Skin epidermis (tissue), 12 donors: Measurements from ENCODE around the gene ZDHHC8.

Experiments
- H3K27ac ChIP-seq, 21 experiments: fragments of 200-600 bp; sonication (generic) in 11 of 21; one replicate each; pipeline ENCODE4 v1.5.0; 2020; ENCODE audit warnings: mild to moderate bottlenecking in 3 of 21, inconsistent platforms in 2 of 21, moderate library complexity in 2 of 21
- H3K4me3 ChIP-seq, 7 experiments: fragments of 200-600 bp; sonication (generic) in 2 of 7; one replicate each; pipeline ENCODE4 v1.5.0; 2020; ENCODE audit warnings: inconsistent platforms in 2 of 7, mild to moderate bottlenecking in 2 of 7, moderate library complexity in 1 of 7

The ZDHHC8 gene

GRCh38 chr22:20131597-20131858, at the start of gene ZDHHC8:
Gene ZDHHC8, plus strand, starts transcription at chr22:20131804. Its CDS starts 144 bp downstream, at chr22:20131948.
- peak within 1 kb of the TSS; percentile 67 to 97 (median 88) for H3K27ac ChIP-seq
- peak within 1 kb of the TSS; percentile 71 to 99 (median 90) for H3K4me3 ChIP-seq

- no peak overlapping the region for H3K4me3 ChIP-seq
- no peak overlapping the region for H3K27ac ChIP-seq
Measured at GRCh38 chr22:20083157-20083890, 48.3 kb upstream of the ZDHHC8 start.

GRCh38 chr22:20083891-20084546, 47.6 kb upstream of the ZDHHC8 start:
- H3K27ac ChIP-seq = no peak overlapping the region
- no peak overlapping the region for H3K4me3 ChIP-seq

- H3K4me3 ChIP-seq = no peak overlapping the region
- peak overlapping the region in 1 of 21 experiments; percentile 37 for H3K27ac ChIP-seq
Measured at GRCh38 chr22:20084547-20085413, 46.8 kb upstream of the ZDHHC8 start.

GRCh38 chr22:20085651-20086050, 46.0 kb upstream of the ZDHHC8 start:
- no peak overlapping the region for H3K27ac ChIP-seq

GRCh38 chr22:20086101-20086599, 45.5 kb upstream of the ZDHHC8 start:
- H3K27ac ChIP-seq = no peak overlapping the region

More at GRCh38 chr22:20085651-20086050, 46.0 kb upstream of the ZDHHC8 start:
- H3K4me3 ChIP-seq = no peak overlapping the region

GRCh38 chr22:20086763-20087162, 44.8 kb upstream of the ZDHHC8 start:
- Histone ChIP-seq H3K4me3 (no peak overlapping the region), H3K27ac (peak overlapping the region in 1 of 21 experiments; percentile 40)

More at GRCh38 chr22:20086101-20086599, 45.5 kb upstream of the ZDHHC8 start:
- no peak overlapping the region for H3K4me3 ChIP-seq

- no peak overlapping the region for H3K4me3 ChIP-seq
- H3K27ac ChIP-seq = peak overlapping the region in 1 of 21 experiments; percentile 40
Measured at GRCh38 chr22:20087319-20088262, 44.0 kb upstream of the ZDHHC8 start.

- Histone ChIP-seq H3K4me3 (no peak overlapping the region), H3K27ac (peak overlapping the region in 1 of 21 experiments; percentile 40)
Measured at GRCh38 chr22:20088263-20088648, 43.3 kb upstream of the ZDHHC8 start.

GRCh38 chr22:20089226-20089976, 42.2 kb upstream of the ZDHHC8 start:
- Histone ChIP-seq H3K27ac (peak overlapping the region in 2 of 21 experiments; percentile 60 to 83), H3K4me3 (no peak overlapping the region)

GRCh38 chr22:20089977-20090729, 41.5 kb upstream of the ZDHHC8 start:
- H3K4me3 ChIP-seq = no peak overlapping the region
- peak overlapping the region in 5 of 21 experiments; percentile 57 to 83 (median 62) for H3K27ac ChIP-seq

GRCh38 chr22:20090730-20091240, 40.8 kb upstream of the ZDHHC8 start:
- peak overlapping the region in 7 of 21 experiments; percentile 21 to 83 (median 60) for H3K27ac ChIP-seq
- H3K4me3 ChIP-seq = no peak overlapping the region

GRCh38 chr22:20091690-20092476, 39.7 kb upstream of the ZDHHC8 start:
- peak overlapping the region in 8 of 21 experiments; percentile 11 to 83 (median 62) for H3K27ac ChIP-seq

GRCh38 chr22:20092477-20092854, 39.1 kb upstream of the ZDHHC8 start:
- Histone ChIP-seq H3K27ac (peak overlapping the region in 7 of 21 experiments; percentile 11 to 83 (median 64)), H3K4me3 (no peak overlapping the region)

More at GRCh38 chr22:20091690-20092476, 39.7 kb upstream of the ZDHHC8 start:
- no peak overlapping the region for H3K4me3 ChIP-seq

GRCh38 chr22:20093418-20094196, 38.0 kb upstream of the ZDHHC8 start:
- Histone ChIP-seq H3K4me3 (no peak overlapping the region), H3K27ac (peak overlapping the region in 1 of 21 experiments; percentile 83)
